22Rv1 (cell line): Measurements from ENCODE around the gene ZNF594.
"Not testable (repeated sequence)": the region's sequence is repeated elsewhere in the genome, so short reads cannot be mapped to it uniquely, and the experiment has no call there.

Source experiments
- H3K27ac ChIP-seq: fragments of 450-650 bp; 2 replicates; pipeline ENCODE4 v1.5.1; 2017
- CTCF ChIP-seq: fragments of 450-650 bp; IDR thresholded peaks from 2 replicates; pipeline ENCODE4 v1.5.1; 2017; ENCODE audit warnings: mild to moderate bottlenecking
- ZFX ChIP-seq: fragments of 450-650 bp; IDR thresholded peaks from 2 replicates; pipeline ENCODE4 v1.6.1; 2017; ENCODE audit warnings: antibody characterized with exemption, borderline replicate concordance

The ZNF594 gene

GRCh38 chr17:5133311-5133710, 58.4 kb downstream of the ZNF594 start:
- TF ChIP-seq ZFX (no peak), CTCF (no peak)
- H3K27ac ChIP-seq = no peak overlapping the region

- H3K27ac ChIP-seq = not testable (repeated sequence)
Observed at GRCh38 chr17:5132503-5133225, 59.0 kb downstream of the ZNF594 start.

GRCh38 chr17:5131799-5132502, 59.7 kb downstream of the ZNF594 start:
- H3K27ac ChIP-seq = not testable (repeated sequence)

- H3K27ac ChIP-seq = no peak overlapping the region
- no peak for TF ChIP-seq ZFX
- TF ChIP-seq CTCF = no peak
Observed at GRCh38 chr17:5131146-5131715, 60.4 kb downstream of the ZNF594 start.

GRCh38 chr17:5130687-5131086, 61.0 kb downstream of the ZNF594 start:
- not testable (repeated sequence) for H3K27ac ChIP-seq

GRCh38 chr17:5130261-5130660, 61.4 kb downstream of the ZNF594 start:
- H3K27ac ChIP-seq = not testable (repeated sequence)

- not testable (repeated sequence) for H3K27ac ChIP-seq
Observed at GRCh38 chr17:5129770-5130169, 61.9 kb downstream of the ZNF594 start.
